ENCODE results near the gene PPM1H.

The PPM1H gene

DNA sequence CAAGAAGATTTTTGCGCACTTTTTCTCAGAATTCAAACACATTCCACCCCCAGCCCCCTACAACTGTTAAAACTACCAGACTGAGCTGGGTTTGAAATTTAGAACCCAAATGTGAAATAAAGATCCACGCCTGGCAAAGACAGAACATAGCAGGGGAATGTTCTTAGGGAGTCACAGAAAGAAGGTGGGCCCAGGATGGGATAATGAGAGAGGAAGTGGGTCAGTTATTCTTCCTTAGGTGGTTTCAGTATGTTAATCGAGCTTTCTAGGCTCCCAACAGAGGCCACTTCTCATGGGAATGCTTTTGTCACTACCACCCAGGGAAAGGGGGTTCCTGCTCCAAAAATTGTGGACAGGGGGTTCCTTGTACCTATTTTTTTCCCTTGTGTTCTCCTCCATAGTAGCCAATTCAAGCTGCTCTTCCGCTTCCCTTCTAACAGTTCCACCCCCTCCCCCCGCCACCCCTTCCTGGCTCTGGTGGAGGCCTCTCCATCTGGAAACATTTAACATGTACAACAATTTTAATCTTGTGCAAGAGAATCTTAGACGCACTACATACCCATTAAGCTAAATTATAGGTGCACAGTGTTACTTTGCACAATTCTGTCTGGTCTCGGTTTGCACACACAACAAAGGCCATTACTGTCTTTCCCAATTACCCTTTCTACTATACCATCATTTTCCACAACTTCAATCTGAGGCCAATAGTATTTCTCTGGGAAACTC is 250.2 kb downstream of the PPM1H start:
- Histone ChIP-seq H3K9me2 (ENCODE audit: low read depth, low read length) (no peaks in the 10 kb centered on the region), H2AFZ (ENCODE audit: low read length) (no peak overlapping the region), H3K27ac (ENCODE audit: low read depth, low read length, poor library complexity, severe bottlenecking) (no peak overlapping the region), H3K27me3 (ENCODE audit: insufficient read depth, low read length) (no peaks in the 10 kb centered on the region), H3K4me2 (ENCODE audit: low read length) (no peak overlapping the region), H3K36me3 (ENCODE audit: insufficient read depth, low read length) (no peaks in the 10 kb centered on the region), H3K79me2 (ENCODE audit: insufficient read depth, low read length) (no peaks in the 10 kb centered on the region), H3F3A (ENCODE audit: insufficient read depth, low read length) (no peaks in the 10 kb centered on the region), H3K9me3 (ENCODE audit: low read length) (no peaks in the 10 kb centered on the region), H3K4me3 (ENCODE audit: low read depth, low read length, poor library complexity, severe bottlenecking) (no peak overlapping the region), H3K4me1 (ENCODE audit: insufficient read depth, low read length, severe bottlenecking) (no peaks in the 10 kb centered on the region), H3K9ac (ENCODE audit: low read length) (no peak overlapping the region), H4K20me1 (ENCODE audit: insufficient read depth, low read length) (no peaks in the 10 kb centered on the region)
- TF ChIP-seq EZH2 (IDR thresholded peaks at IDR 0.05; ENCODE audit: borderline replicate concordance, low read length) (no peak), CTCF (IDR thresholded peaks at IDR 0.05; ENCODE audit: low read length) (no peak)

DNA sequence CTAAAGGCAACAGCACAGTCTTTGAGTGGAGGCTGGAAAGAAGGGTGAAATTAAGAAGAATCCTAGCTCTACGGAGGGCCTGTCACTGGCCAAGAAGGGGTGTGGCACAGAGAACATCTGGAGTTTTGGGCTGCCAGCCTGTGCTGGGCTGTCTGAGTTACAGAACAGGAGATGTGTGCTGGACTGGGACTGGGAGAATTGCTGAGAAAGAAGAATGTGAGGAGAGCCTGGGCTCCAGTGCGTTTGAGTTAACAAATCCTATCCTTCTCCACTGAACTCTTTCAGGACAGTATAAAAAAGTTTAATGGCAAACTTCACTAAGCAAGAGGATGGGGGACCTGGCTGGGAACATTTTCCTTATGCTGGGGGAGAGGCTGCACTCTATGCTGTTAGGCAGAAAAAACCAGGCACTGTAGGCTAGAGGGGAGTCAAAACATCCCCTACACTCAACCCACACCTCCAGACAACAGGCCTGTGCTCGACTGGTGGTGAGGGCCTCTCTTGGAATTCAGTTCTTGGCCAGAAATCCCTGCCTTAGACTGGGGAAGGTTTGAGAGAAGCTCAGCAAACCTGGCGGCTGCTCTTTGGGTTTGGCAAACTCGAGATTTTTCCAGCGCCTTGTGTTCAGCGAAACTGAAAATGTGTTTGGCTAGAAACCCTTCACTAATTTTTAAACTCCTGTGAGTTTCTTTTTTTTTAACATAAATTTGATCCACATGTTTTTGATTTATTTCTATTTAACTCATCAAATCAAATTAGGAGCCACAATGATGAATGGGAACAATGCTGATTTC is 251.0 kb downstream of the PPM1H start:
- Histone ChIP-seq H3K4me2 (ENCODE audit: low read length) (no peak overlapping the region), H3K9me3 (ENCODE audit: low read length) (no peaks in the 10 kb centered on the region), H3K9me2 (ENCODE audit: low read depth, low read length) (no peaks in the 10 kb centered on the region), H3K9ac (ENCODE audit: low read length) (no peak overlapping the region), H3K79me2 (ENCODE audit: insufficient read depth, low read length) (no peaks in the 10 kb centered on the region), H3K27me3 (ENCODE audit: insufficient read depth, low read length) (no peaks in the 10 kb centered on the region), H3F3A (ENCODE audit: insufficient read depth, low read length) (no peaks in the 10 kb centered on the region), H3K4me3 (ENCODE audit: low read depth, low read length, poor library complexity, severe bottlenecking) (no peak overlapping the region), H4K20me1 (ENCODE audit: insufficient read depth, low read length) (no peaks in the 10 kb centered on the region), H2AFZ (ENCODE audit: low read length) (no peak overlapping the region), H3K4me1 (ENCODE audit: insufficient read depth, low read length, severe bottlenecking) (no peaks in the 10 kb centered on the region), H3K36me3 (ENCODE audit: insufficient read depth, low read length) (no peaks in the 10 kb centered on the region), H3K27ac (ENCODE audit: low read depth, low read length, poor library complexity, severe bottlenecking) (no peak overlapping the region)
- TF ChIP-seq CTCF (IDR thresholded peaks at IDR 0.05; ENCODE audit: low read length) (no peak), EZH2 (IDR thresholded peaks at IDR 0.05; ENCODE audit: borderline replicate concordance, low read length) (no peak)

DNA sequence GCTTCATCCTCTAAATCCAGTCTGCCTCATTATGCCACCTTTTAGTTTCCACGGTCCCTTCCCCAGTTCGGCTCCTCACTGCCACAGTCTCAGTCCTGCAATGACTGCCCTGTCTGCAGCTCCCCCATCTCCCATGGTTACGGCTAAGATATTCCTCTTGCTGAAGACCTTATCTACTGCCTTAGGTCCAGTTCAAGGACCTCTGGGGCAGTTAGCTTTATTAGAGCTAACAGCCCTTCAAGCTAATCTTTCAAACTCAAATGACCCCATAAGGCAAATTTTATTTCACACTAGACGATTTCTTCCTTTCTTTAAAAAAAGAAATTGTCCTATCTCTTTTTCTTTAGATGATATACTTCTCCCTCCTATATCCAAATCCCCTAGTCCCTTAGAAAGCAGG is 253.6 kb downstream of the PPM1H start:
- Histone ChIP-seq H3K27ac (ENCODE audit: low read depth, low read length, poor library complexity, severe bottlenecking) (no peak overlapping the region), H3K27me3 (ENCODE audit: insufficient read depth, low read length) (no peaks in the 10 kb centered on the region; the same call in 1 of the 2 replicates), H3K9me2 (ENCODE audit: low read depth, low read length) (no peaks in the 10 kb centered on the region), H3F3A (ENCODE audit: insufficient read depth, low read length) (no peaks in the 10 kb centered on the region), H3K4me2 (ENCODE audit: low read length) (no peak overlapping the region), H3K9ac (ENCODE audit: low read length) (no peak overlapping the region), H3K36me3 (ENCODE audit: insufficient read depth, low read length) (no peaks in the 10 kb centered on the region; the same call in 1 of the 2 replicates), H3K79me2 (ENCODE audit: insufficient read depth, low read length) (no peaks in the 10 kb centered on the region), H2AFZ (ENCODE audit: low read length) (no peak overlapping the region), H4K20me1 (ENCODE audit: insufficient read depth, low read length) (no peaks in the 10 kb centered on the region), H3K4me1 (ENCODE audit: insufficient read depth, low read length, severe bottlenecking) (no peaks in the 10 kb centered on the region), H3K4me3 (ENCODE audit: low read depth, low read length, poor library complexity, severe bottlenecking) (no peak overlapping the region), H3K9me3 (ENCODE audit: low read length) (0 out of 2 replicates have a peak, but pooled peaks cover 6% of the 10 kb centered on the region)
- TF ChIP-seq CTCF (IDR thresholded peaks at IDR 0.05; ENCODE audit: low read length), result no peak
- no peak for TF ChIP-seq EZH2 (IDR thresholded peaks at IDR 0.05; ENCODE audit: borderline replicate concordance, low read length)

All from OCI-LY1 (cell line).